Measurements from ENCODE around the gene TSPAN11.

DNA sequence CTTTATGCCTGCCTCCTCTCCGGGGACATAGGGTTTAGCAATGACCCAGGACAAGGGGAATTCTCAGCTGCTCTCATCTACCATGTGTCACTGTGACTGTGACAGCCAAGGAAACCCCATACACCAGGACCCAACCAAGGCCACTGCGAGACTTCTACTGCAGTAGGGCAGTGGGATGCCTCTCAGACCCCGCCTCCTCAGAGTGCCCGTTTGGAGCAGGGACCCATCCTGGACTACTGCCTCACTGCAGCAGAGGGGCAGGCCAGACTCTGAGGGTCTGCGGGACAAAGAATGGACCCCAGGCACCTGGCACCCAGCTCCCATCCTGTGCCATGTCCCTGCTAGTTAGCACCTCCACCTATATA lies 75.8 kb downstream of the TSPAN11 start:
- TF ChIP-seq, protein P1, sequence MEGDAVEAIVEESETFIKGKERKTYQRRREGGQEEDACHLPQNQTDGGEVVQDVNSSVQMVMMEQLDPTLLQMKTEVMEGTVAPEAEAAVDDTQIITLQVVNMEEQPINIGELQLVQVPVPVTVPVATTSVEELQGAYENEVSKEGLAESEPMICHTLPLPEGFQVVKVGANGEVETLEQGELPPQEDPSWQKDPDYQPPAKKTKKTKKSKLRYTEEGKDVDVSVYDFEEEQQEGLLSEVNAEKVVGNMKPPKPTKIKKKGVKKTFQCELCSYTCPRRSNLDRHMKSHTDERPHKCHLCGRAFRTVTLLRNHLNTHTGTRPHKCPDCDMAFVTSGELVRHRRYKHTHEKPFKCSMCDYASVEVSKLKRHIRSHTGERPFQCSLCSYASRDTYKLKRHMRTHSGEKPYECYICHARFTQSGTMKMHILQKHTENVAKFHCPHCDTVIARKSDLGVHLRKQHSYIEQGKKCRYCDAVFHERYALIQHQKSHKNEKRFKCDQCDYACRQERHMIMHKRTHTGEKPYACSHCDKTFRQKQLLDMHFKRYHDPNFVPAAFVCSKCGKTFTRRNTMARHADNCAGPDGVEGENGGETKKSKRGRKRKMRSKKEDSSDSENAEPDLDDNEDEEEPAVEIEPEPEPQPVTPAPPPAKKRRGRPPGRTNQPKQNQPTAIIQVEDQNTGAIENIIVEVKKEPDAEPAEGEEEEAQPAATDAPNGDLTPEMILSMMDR (IDR thresholded peaks at IDR 0.05): no peak
- TF ChIP-seq POLR2AphosphoS5 (IDR thresholded peaks at IDR 0.05; ENCODE audit: low read depth, low read length) (no peak), TCF7L2 (IDR thresholded peaks at IDR 0.05; ENCODE audit: low read depth, low read length) (no peak)
- TF ChIP-seq, protein P2, sequence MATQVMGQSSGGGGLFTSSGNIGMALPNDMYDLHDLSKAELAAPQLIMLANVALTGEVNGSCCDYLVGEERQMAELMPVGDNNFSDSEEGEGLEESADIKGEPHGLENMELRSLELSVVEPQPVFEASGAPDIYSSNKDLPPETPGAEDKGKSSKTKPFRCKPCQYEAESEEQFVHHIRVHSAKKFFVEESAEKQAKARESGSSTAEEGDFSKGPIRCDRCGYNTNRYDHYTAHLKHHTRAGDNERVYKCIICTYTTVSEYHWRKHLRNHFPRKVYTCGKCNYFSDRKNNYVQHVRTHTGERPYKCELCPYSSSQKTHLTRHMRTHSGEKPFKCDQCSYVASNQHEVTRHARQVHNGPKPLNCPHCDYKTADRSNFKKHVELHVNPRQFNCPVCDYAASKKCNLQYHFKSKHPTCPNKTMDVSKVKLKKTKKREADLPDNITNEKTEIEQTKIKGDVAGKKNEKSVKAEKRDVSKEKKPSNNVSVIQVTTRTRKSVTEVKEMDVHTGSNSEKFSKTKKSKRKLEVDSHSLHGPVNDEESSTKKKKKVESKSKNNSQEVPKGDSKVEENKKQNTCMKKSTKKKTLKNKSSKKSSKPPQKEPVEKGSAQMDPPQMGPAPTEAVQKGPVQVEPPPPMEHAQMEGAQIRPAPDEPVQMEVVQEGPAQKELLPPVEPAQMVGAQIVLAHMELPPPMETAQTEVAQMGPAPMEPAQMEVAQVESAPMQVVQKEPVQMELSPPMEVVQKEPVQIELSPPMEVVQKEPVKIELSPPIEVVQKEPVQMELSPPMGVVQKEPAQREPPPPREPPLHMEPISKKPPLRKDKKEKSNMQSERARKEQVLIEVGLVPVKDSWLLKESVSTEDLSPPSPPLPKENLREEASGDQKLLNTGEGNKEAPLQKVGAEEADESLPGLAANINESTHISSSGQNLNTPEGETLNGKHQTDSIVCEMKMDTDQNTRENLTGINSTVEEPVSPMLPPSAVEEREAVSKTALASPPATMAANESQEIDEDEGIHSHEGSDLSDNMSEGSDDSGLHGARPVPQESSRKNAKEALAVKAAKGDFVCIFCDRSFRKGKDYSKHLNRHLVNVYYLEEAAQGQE (IDR thresholded peaks at IDR 0.05; ENCODE audit: insufficient read depth in 1 of 2, low read depth in 2 of 2, low read length in 1 of 2): no peak
